ENCODE measurements around the gene STEEP1.
"Not testable (repeated sequence)": the region's sequence is repeated elsewhere in the genome, so short reads cannot be mapped to it uniquely, and the experiment has no call there.

STEEP1 gene

DNA sequence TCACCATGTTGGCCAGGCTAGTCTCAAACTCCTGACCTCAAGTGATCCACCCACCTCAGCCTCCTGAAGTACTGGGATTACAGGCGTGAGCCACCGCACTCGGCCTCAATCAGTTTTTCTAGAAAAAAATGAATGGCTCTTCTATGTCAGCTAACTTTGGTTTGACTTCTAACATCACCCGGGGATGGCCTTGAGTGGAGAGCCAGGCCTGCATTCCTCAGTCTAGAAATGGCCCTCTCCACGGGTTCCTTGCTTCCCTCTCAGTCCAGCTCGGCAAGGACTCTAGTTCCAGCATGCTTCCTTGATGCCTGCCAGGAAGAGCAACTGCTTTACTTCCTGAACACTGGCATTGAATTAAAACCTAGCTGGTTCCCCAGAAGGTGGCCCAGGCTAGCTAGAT lies 58.0 kb downstream of the STEEP1 start:
- H3K4me3 ChIP-seq (ENCODE audit: low read depth, low read length) = no peak overlapping the region
- no peak for DNase-seq (ENCODE audit: low read depth)
- TF ChIP-seq, protein P1, sequence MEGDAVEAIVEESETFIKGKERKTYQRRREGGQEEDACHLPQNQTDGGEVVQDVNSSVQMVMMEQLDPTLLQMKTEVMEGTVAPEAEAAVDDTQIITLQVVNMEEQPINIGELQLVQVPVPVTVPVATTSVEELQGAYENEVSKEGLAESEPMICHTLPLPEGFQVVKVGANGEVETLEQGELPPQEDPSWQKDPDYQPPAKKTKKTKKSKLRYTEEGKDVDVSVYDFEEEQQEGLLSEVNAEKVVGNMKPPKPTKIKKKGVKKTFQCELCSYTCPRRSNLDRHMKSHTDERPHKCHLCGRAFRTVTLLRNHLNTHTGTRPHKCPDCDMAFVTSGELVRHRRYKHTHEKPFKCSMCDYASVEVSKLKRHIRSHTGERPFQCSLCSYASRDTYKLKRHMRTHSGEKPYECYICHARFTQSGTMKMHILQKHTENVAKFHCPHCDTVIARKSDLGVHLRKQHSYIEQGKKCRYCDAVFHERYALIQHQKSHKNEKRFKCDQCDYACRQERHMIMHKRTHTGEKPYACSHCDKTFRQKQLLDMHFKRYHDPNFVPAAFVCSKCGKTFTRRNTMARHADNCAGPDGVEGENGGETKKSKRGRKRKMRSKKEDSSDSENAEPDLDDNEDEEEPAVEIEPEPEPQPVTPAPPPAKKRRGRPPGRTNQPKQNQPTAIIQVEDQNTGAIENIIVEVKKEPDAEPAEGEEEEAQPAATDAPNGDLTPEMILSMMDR (IDR thresholded peaks at IDR 0.05; ENCODE audit: control insufficient read depth, extremely low read depth, insufficient read depth) = no peak

DNA sequence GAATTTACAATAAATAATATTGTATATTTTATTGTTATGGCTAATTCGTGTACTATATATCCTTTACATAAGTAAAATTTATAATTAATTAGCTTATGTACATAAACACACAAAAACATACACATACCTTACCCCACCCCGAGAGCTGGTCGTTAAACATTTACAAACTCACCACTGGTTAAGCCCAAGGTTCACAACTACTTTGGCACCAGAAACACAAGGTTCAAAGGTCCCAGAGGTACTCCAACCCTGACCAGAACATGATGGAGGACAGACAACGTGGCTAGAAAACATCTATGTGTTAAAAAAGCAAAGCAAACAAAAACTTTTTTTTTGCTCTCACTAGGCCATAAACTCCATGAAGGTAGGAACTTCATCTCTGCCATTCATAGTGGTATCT lies 59.3 kb downstream of the STEEP1 start:
- TF ChIP-seq, protein P1 (IDR thresholded peaks at IDR 0.05; ENCODE audit: control insufficient read depth, extremely low read depth, insufficient read depth) = no peak
- no peak overlapping the region for H3K4me3 ChIP-seq (ENCODE audit: low read depth, low read length)
- no peak for DNase-seq (ENCODE audit: low read depth)

DNA sequence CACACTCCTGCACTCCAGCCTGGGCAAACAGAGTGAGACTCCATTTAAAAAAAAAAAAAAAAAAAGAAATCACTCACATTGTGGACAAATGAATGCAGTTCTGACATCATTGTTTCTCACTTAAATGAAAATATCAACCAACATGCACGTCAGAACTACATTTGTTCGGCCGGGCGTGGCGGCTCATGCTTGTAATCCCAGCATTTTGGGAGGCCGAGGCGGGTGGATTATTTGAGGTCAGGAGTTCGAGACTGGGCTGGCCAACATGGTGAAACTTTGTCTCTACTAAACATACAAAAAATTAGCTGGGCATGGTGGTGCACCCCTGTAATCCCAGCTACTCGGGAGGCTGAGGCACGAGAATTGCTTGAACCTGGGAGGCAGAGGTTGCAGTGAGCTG lies 60.1 kb downstream of the STEEP1 start:
- not testable (repeated sequence) for H3K4me3 ChIP-seq (ENCODE audit: low read depth, low read length); DNase-seq (ENCODE audit: low read depth)

- DNase-seq (ENCODE audit: low read depth) = no peak
- no peak overlapping the region for H3K4me3 ChIP-seq (ENCODE audit: low read depth, low read length)
- TF ChIP-seq, protein P1 (IDR thresholded peaks at IDR 0.05; ENCODE audit: control insufficient read depth, extremely low read depth, insufficient read depth) = no peak
Observed at GRCh38 chrX:119503484-119503861, 61.7 kb downstream of the STEEP1 start.

DNA sequence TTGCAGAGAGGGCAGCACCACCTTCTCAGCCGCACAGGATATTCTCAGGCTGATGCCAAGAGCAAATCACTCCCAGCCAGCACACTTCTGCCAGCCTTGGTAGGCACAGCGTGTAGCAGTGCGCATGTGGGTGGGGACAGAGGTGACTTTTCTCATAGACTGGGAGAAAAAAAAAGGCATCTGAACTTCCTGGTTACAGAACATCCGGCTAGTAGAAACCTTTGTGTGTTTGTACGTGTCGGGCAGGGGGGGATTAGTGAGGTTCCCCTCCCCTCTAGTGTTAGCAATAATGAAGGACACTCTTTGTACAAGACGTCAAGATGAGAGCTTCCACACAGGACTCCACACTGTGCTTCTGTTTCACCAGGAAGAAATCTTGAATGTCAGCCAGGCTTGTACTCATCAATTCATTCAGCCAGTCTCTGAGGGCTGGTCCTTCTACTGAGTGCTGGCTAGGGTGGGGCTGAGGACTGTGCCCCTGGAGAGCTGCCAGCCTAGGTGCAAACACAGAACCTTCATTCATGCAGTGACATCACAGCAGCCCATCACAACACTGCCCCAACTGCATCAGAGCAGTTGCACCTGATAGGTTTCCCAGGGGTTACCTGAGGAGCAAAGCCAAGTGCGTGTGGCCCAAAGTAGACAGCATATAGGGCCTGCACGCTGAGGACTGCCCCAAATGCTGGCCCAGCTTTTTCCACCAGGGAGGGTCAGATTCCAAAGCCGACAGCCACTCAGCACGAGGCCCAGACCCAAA lies 62.3 kb downstream of the STEEP1 start:
- no peak overlapping the region for H3K4me3 ChIP-seq (ENCODE audit: low read depth, low read length)
- TF ChIP-seq, protein P1 (IDR thresholded peaks at IDR 0.05; ENCODE audit: control insufficient read depth, extremely low read depth, insufficient read depth) = no peak
- DNase-seq (ENCODE audit: low read depth) = no peak

GRCh38 chrX:119501511-119502148 lies 63.6 kb downstream of the STEEP1 start:
- no peak overlapping the region for H3K4me3 ChIP-seq (ENCODE audit: low read depth, low read length)
- no peak for DNase-seq (ENCODE audit: low read depth)
- TF ChIP-seq, protein P1 (IDR thresholded peaks at IDR 0.05; ENCODE audit: control insufficient read depth, extremely low read depth, insufficient read depth) = no peak

DNA sequence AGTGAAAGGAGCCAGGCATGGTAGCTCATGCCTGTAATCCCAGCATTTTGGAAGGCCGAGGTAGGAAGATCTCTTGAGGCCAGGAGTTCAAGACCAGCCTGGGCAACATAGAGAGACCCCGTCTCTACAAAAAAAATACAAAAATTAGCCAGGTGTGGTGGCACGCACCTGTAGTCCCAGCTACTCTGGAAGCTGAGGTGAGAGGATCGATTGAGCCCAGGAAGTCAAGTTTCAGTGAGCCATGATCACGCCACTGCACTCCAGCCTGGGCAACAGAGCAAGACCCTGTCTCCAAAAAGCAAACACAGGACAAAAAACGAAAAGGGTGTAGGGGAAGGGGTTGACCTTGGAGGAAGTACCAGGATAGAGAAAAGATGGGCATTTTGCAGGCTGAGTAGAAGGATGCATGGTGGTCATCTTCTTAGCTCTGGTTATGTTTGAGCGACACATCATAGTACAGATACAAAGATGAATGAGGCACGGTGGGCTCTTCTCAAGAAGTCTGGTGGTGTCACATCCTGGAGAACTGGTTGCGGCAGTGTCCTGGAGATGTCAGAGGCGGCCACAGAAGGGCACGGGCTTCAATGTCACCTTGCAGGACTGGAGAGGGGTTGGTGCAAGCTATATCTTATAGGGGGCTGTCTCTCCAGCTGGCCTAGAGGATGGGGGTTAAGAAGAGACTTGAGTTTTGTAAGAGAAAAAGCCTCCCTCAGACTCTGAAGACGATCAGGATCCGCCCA lies 65.0 kb downstream of the STEEP1 start:
- no peak for DNase-seq (ENCODE audit: low read depth)
- no peak overlapping the region for H3K4me3 ChIP-seq (ENCODE audit: low read depth, low read length)
- TF ChIP-seq, protein P1 (IDR thresholded peaks at IDR 0.05; ENCODE audit: control insufficient read depth, extremely low read depth, insufficient read depth) = no peak

Measured in LNCaP clone FGC (cell line).